ENCODE results near the gene USP20. TPM values are rescaled to one million over a fixed set of nuclear protein-coding genes. Genes with fewer than 3 reads are reported as not detected.

Gene USP20
- total and polyA plus RNA-seq, 10 of the 15 experiments (the other 5 are each of a cell fraction or from before 2014, with no cell fraction given), result 0.66 to 23.3 (median 11.0) TPM

- WGBS (ENCODE audit: insufficient coverage, insufficient replicate concordance, low lambda C conversion rate, missing lambda C conversion rate), result 91% methylated on average over 11 of the region's 11 CpGs
- Histone ChIP-seq H3K27ac (ENCODE audit: control insufficient read depth, insufficient read depth) (no peak overlapping the region), H2AFZ (ENCODE audit: control insufficient read depth, low read depth, low read length) (no peak overlapping the region), H3K4me2 (ENCODE audit: control insufficient read depth, insufficient read depth) (no peak overlapping the region), H3K9ac (ENCODE audit: control insufficient read depth, insufficient read depth, low read length) (no peak overlapping the region), H3K9me3 (replicated peaks; ENCODE audit: control insufficient read depth, insufficient read depth, low read length) (no peaks in the 10 kb centered on the region), H4K20me1 (ENCODE audit: control insufficient read depth, insufficient read depth) (no peaks in the 10 kb centered on the region), H3K4me3 (no peak overlapping the region), H3K27me3 (replicated peaks in 1 of 2; ENCODE audit: control insufficient read depth in 2 of 2, insufficient read depth in 2 of 2, low read length in 1 of 2) (no peaks in the 10 kb centered on the region), H3K79me2 (ENCODE audit: control insufficient read depth, insufficient read depth, low read length) (no peaks in the 10 kb centered on the region), H3K4me1 (ENCODE audit: control insufficient read depth, insufficient read depth, low read length) (no peaks in the 10 kb centered on the region; the same call in 1 of the 2 replicates), H3K36me3 (ENCODE audit: control insufficient read depth in 2 of 2, insufficient read depth in 2 of 2, low read length in 1 of 2) (peaks cover 0 to 3% of the 10 kb centered on the region in 2 experiments; a peak in 2 of 4 replicates)
- BruUV-seq (replicated peaks), result no TSS peak
- CTCF ChIA-PET, result interaction anchor here (1.0 kb wide), 1 partner anchor 8 kb away, joined by 3 read pairs; no protein-coding TSS in a partner anchor
- DNase-seq (ENCODE audit: low read depth, low spot score), result no peak
- SMC1A ChIA-PET (ENCODE audit: uncharacterized antibody, unreplicated experiment), result no interaction called here
- no peak for ATAC-seq
- in situ Hi-C loops (cut with MboI), result loop anchor here (10.0 kb wide), 1 partner anchor 367 kb away; no protein-coding TSS in a partner anchor
- RAD21 ChIA-PET (ENCODE audit: unreplicated experiment), result no interaction called here
- no peak for FAIRE-seq
- intact Hi-C loops (cut with micrococcal nuclease; ENCODE audit: unreplicated experiment), result no loop called here
- POLR2A ChIA-PET, result no interaction called here
- TF ChIP-seq ZBTB4 (CRISPR knock-in tag; IDR thresholded peaks at IDR 0.05), result no peak
- TF ChIP-seq BCLAF1 (IDR thresholded peaks at IDR 0.05), result no peak
- TF ChIP-seq SUPT20H (IDR thresholded peaks at IDR 0.05; ENCODE audit: borderline replicate concordance, control insufficient read depth, low read depth, low read length), result no peak
- TF ChIP-seq GABPA (IDR thresholded peaks at IDR 0.05; ENCODE audit: low read depth), result no peak
- TF ChIP-seq SP1 (IDR thresholded peaks at IDR 0.05; ENCODE audit: low read depth, low read length), result no peak
These were observed 43.0 kb downstream of the USP20 start for GRCh38 chr9:129878291-129878690.
